NCI-H146 treated with DMSO at 0.1 percent for 48 hours (cell line): ENCODE measurements around the gene SFMBT2.
"Not testable (repeated sequence)": the region's sequence is repeated elsewhere in the genome, so short reads cannot be mapped to it uniquely, and the experiment has no call there.

Experiments
- DNase-seq: peaks from one replicate; lab custom pipeline; 2025; ENCODE audit not compliant: unreplicated experiment; lab: John Stamatoyannopoulos, UW

SFMBT2 gene

GRCh38 chr10:7234109-7234508, 176.7 kb downstream of the SFMBT2 start:
- no peak for DNase-seq

GRCh38 chr10:7233259-7233991, 177.4 kb downstream of the SFMBT2 start:
- DNase-seq = no peak

GRCh38 chr10:7231509-7232414, 179.1 kb downstream of the SFMBT2 start:
- DNase-seq = no peak

- no peak for DNase-seq
Measured at GRCh38 chr10:7230951-7231350, 179.9 kb downstream of the SFMBT2 start.

- DNase-seq = no peak
Measured at GRCh38 chr10:7230036-7230435, 180.8 kb downstream of the SFMBT2 start.

GRCh38 chr10:7225133-7225532, 185.7 kb downstream of the SFMBT2 start:
- DNase-seq = no peak

GRCh38 chr10:7218968-7219367, 191.9 kb downstream of the SFMBT2 start:
- DNase-seq = no peak

- not testable (repeated sequence) for DNase-seq
Measured at GRCh38 chr10:7212696-7213095, 198.1 kb downstream of the SFMBT2 start.

- no peak for DNase-seq
Measured at GRCh38 chr10:7211857-7212577, 198.8 kb downstream of the SFMBT2 start.

GRCh38 chr10:7210516-7210915, 200.3 kb downstream of the SFMBT2 start:
- DNase-seq = no peak

GRCh38 chr10:7209458-7209857, 201.4 kb downstream of the SFMBT2 start:
- DNase-seq = no peak

- no peak for DNase-seq
Measured at GRCh38 chr10:7206412-7207100, 204.3 kb downstream of the SFMBT2 start.

GRCh38 chr10:7205656-7206055, 205.2 kb downstream of the SFMBT2 start:
- DNase-seq = no peak

GRCh38 chr10:7202793-7203355, 208.0 kb downstream of the SFMBT2 start:
- no peak for DNase-seq

- DNase-seq = no peak
Measured at GRCh38 chr10:7199152-7199760, 211.6 kb downstream of the SFMBT2 start.

GRCh38 chr10:7196284-7196683, 214.6 kb downstream of the SFMBT2 start:
- no peak for DNase-seq

- DNase-seq = no peak
Measured at GRCh38 chr10:7195118-7195517, 215.7 kb downstream of the SFMBT2 start.

GRCh38 chr10:7194571-7194970, 216.3 kb downstream of the SFMBT2 start:
- DNase-seq = no peak

GRCh38 chr10:7193369-7193768, 217.5 kb downstream of the SFMBT2 start:
- DNase-seq = no peak

- no peak for DNase-seq
Measured at GRCh38 chr10:7192831-7193361, 217.9 kb downstream of the SFMBT2 start.
